OCI-LY1 (cell line): ENCODE data around the gene ADCY7.

Experiments
- EZH2 ChIP-seq: fragments of 200-600 bp; sonication (generic), shearing (Covaris generic); IDR thresholded peaks from 2 replicates; pipeline ENCODE4 v1.8.0; 2017; ENCODE audit warnings: borderline replicate concordance, mixed run types, mild to moderate bottlenecking, antibody characterized with exemption, low read length, moderate library complexity, mixed read lengths
- TF ChIP-seq, protein P1 (sequence below): fragments of 200-600 bp; sonication (generic), shearing (Covaris generic); IDR thresholded peaks from 2 replicates; pipeline ENCODE4 v1.5.1; 2017; ENCODE audit warnings: mild to moderate bottlenecking, antibody characterized with exemption, low read length, moderate library complexity, mixed read lengths

- TF ChIP-seq, protein P1, sequence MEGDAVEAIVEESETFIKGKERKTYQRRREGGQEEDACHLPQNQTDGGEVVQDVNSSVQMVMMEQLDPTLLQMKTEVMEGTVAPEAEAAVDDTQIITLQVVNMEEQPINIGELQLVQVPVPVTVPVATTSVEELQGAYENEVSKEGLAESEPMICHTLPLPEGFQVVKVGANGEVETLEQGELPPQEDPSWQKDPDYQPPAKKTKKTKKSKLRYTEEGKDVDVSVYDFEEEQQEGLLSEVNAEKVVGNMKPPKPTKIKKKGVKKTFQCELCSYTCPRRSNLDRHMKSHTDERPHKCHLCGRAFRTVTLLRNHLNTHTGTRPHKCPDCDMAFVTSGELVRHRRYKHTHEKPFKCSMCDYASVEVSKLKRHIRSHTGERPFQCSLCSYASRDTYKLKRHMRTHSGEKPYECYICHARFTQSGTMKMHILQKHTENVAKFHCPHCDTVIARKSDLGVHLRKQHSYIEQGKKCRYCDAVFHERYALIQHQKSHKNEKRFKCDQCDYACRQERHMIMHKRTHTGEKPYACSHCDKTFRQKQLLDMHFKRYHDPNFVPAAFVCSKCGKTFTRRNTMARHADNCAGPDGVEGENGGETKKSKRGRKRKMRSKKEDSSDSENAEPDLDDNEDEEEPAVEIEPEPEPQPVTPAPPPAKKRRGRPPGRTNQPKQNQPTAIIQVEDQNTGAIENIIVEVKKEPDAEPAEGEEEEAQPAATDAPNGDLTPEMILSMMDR: no peak
- no peak for TF ChIP-seq EZH2
Observed at GRCh38 chr16:50259334-50260205, 6.8 kb upstream of the ADCY7 start.
